GM18951 (cell line): ENCODE measurements around the gene BCAP29.

ENCODE experiments used
- POLR2A ChIP-seq: IDR thresholded peaks from 4 replicates; pipeline ENCODE4 v1.6.1; 2011; ENCODE audit warnings: mild to moderate bottlenecking; ENCODE audit not compliant: insufficient read length, insufficient read depth; ENCODE audit errors: extremely low read depth
- in situ Hi-C: fragments of 300-500 bp; cut with MboI; formaldehyde crosslinking; loops from one replicate; pipeline ENCODE4 v1.12.0; 2022; ENCODE audit warnings: low sequenced_read_pairs, mixed read lengths, inconsistent platforms; ENCODE audit not compliant: unreplicated experiment

The BCAP29 gene

DNA sequence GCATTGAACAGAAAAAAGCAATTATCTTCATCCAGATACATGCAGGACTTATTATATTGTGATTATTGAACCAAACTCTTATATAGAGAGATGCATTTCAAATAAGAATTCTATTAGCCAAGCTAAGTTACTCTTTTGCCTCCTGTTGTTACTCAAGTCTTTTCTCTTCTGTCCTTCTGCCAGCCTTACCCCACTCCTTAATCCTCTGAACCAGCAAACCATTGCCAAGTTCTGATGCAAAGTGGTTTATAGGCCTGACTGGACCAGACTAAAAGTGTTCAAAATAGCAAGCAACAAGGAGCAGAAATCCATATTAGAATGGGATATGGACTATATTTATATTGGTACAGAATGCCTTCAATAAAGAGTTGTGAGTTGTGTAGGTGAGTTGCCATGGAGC, 78.4 kb downstream of the BCAP29 start:
- in situ Hi-C loops, result no loop called here
- TF ChIP-seq POLR2A, result no peak

DNA sequence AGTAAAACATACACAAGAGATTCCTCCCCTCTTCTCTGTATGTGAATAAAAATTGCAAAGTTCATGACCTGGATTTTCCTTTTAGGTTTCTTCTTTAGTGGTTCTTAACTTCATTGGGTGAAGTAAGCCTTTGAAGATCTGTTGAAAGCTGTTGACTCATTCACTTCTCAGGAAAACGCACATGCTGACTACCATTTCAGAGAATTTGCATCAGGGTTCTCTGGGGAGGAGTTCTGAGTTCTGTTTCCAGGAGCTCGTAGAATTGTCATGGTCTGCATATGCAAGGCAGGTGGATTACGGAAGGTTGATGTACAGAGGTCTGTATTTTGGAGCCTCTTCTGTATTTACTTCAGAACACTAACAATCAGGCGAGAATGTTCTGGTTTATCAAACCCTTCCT, 79.6 kb downstream of the BCAP29 start:
- no peak for TF ChIP-seq POLR2A
- in situ Hi-C loops, result no loop called here

DNA sequence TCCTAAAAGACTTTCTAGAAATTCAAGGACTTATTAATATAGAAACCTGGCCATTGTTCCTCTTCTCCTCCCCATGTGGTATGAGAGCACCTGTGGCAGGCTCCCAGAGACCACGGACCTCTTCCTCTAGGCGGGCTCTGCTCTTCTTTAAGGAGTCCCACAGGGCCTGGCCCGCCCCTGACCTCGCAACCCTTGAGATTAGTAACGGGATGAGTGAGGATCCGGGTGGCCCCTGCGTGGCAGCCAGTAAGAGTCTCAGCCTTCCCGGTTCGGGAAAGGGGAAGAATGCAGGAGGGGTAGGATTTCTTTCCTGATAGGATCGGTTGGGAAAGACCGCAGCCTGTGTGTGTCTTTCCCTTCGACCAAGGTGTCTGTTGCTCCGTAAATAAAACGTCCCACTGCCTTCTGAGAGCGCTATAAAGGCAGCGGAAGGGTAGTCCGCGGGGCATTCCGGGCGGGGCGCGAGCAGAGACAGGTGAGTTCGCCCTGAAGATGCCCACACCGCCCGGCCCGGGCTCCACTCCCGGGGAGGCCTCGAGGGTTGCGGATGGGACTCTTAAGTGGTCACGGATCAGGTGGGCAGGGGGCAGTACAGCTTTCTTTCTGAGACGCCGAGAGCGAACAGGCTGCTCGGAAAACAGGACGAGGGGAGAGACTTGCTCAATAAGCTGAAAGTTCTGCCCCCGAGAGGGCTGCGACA, 80.5 kb downstream of the BCAP29 start, which contains the start of gene SLC26A4:
TSS of gene SLC26A4 (plus strand) at position 448 of the 700 bp plus-strand sequence. CDS start 814 bp downstream, outside the sequence.
- no peak for TF ChIP-seq POLR2A
- in situ Hi-C loops, result no loop called here

DNA sequence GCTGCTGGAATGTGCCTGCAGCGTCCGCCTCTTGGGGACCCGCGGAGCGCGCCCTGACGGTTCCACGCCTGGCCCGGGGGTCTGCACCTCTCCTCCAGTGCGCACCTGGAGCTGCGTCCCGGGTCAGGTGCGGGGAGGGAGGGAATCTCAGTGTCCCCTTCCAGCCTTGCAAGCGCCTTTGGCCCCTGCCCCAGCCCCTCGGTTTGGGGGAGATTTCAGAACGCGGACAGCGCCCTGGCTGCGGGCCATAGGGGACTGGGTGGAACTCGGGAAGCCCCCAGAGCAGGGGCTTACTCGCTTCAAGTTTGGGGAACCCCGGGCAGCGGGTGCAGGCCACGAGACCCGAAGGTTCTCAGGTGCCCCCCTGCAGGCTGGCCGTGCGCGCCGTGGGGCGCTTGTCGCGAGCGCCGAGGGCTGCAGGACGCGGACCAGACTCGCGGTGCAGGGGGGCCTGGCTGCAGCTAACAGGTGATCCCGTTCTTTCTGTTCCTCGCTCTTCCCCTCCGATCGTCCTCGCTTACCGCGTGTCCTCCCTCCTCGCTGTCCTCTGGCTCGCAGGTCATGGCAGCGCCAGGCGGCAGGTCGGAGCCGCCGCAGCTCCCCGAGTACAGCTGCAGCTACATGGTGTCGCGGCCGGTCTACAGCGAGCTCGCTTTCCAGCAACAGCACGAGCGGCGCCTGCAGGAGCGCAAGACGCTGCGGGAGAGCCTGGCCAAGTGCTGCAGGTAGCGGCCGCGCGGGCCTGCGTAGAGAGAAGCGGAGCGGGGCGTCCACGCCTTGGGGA, 81.2 kb downstream of the BCAP29 start:
- in situ Hi-C loops, result no loop called here

DNA sequence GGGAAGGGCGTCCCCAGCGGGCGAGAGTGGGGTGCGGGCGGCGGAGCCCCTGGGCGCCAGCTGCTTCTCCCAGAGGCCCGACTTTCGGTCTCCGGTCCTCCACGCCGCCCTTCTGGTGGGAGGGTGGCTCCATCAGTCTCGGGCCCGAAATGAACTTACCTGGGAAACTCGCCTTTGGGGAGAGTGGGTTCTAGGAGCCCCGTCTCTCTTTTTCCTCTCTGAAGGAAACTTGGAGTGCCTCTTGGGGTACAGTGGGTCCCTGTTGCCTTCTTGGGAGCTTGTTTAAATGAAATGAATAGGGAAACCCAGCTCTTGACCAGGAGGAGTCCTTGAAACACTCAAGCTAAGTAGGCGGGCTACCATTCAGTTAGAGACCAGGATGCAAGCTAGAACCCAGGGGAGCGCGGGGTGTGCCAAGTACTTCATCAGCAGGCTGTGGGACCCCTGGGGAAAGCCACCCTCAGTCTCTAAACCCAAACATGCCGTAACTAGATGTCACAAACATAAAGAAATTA, 81.9 kb downstream of the BCAP29 start:
- no peak for TF ChIP-seq POLR2A
- in situ Hi-C loops, result no loop called here

More for the DNA sequence above, 81.2 kb downstream of the BCAP29 start:
- TF ChIP-seq POLR2A, result no peak

DNA sequence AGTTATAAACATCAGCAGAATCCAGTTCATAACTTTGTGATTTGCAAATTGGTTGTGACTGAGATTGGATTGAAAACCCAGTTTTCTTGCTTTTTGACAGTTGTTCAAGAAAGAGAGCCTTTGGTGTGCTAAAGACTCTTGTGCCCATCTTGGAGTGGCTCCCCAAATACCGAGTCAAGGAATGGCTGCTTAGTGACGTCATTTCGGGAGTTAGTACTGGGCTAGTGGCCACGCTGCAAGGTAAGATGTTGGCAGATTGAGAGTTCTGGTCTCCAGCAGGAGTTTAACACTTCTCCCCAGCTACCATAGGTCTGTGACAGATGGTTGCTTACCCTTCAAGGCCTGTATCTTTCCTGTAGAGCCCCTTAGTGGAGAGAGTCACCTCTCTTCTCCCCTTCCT, 83.2 kb downstream of the BCAP29 start:
- in situ Hi-C loops, result no loop called here
- TF ChIP-seq POLR2A, result no peak

DNA sequence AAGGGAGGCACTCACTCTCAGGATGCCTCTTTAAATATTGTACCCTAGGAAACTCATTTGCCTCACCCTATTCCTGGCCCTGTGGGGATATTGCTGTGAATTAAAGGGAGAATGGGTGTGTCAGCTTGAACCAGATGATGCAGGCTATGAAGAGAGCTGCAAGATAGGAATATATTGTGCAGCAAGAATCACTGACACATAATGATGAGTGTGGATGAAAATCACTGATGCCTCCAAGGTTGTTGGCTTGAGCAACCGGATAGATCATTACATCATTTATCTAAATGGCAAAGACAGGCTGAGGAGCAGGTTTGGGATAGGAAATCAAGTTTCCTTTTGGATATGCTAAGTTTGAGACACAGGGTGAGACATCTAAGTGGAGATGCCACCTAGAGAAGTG, 86.7 kb downstream of the BCAP29 start:
- in situ Hi-C loops, result no loop called here
- TF ChIP-seq POLR2A, result no peak

DNA sequence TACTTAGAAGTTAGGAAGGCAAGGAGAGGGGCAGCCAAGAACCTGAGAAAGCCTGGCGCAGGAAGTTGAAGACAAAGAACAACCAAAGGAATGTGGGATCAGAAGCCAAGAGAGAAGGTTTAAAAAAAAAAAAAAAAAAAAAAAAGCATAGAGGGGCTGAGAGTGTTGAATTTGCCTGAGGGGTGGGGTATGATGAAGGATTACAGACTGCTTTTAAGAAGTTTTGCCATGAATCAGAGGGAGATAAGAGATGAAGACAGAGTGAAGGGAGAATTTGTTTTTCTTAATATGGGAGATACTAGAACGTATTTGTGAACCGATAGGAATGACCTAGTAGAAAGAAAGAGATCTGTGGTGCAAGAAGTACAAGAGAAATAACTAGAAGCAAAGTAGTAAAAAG, 87.3 kb downstream of the BCAP29 start:
- in situ Hi-C loops, result no loop called here
- TF ChIP-seq POLR2A, result no peak

DNA sequence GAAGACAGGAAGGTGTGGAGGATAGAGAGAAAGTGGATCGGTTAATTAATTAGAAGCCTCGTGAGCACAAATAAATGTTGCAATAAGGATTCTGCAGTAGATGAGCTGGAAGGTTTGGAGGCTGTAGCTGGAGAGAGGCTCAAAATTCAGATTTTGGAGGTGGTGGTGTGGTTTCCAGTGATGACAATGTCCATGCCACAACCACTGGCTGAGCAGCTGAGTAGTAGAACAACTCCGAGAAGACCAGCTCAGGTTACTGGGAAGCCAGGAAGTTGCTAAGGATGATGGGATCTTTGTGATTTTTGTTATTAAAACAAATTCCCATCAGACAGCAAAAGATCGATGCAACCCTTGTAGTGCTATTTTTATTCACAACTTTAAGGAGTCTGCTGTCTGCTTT, 88.2 kb downstream of the BCAP29 start:
- no peak for TF ChIP-seq POLR2A
- in situ Hi-C loops, result no loop called here
